ENCODE data around the gene EPHB6.

Gene EPHB6

DNA sequence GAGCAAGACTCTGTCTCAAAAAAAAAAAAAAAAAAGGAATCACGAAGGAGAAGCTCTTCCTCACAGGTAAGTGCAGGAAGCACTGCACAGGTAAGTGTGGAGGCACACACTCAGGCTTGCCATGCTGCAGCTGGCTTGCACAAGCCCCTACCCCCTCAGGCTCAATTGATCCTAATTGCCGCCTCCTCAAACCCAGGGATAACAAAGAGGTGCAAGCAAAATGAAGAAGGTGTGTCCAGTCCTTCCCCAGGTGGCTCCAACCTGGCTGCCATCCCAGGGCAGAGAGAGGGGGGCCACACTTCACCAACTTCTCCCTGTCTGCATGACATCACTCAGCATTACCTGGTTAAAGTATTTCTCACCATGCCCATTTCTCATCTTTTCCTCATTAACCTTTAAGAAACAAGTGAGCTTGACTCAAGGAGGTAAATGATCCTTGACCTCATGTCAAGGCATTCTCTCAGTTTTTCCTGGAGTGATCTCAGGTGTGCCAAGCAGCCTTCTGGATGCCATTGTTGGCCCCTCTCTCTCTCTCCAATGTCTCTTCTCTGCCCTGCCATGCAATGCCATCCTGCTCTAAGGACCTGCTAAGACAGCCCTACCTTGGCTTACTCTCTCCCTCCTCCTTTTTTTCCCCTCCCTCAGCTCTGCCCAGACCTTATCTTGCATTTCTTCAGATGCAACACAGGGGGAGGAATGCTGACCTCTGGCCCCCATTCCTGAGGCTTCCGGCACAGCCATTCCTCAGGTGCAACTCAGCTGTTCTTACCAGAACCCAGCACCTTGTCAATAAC lies 43.7 kb downstream of the EPHB6 start:
- DNase-seq (ENCODE audit: low read depth): no peak

DNA sequence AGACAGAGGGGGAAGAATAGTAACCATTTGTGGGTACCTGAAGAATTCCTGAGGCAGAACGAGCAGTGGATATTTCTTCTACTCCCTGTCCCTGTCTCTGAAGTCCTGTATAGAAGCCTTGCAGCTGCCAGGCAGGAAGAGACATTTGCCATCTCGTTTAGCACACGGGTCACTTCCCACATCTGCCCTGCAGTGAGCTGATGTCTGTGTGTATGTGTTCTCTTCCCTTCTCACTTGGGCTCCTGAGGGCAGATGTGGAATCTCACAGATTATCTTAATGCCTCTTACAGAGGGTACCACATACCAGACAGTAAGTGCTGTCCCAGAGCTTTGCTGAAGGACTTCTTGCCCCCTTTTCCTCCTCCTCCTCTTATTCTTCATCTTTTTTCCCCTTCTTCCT lies 44.8 kb downstream of the EPHB6 start:
- no peak for DNase-seq (ENCODE audit: low read depth)

GRCh38 chr7:142901426-142902259 lies 46.8 kb downstream of the EPHB6 start:
- DNase-seq (ENCODE audit: low read depth): no peak

DNA sequence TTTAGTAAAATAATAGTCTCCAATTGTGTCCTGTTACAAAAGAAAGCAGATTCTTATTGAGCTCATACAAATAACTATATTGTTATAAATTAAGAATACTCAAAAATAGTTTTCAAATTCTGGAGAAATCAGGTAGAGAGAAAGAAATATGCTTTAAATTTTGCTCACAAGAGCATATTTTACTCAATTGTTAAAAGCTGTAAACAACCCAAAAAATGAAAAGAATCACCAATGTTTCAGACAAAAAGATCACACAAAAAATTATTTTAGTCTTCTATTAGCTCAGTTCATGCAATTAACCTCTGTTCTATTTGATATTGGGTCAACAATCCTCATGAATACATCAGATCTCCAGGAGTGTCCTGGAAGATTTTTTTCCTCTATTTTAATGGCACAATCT lies 49.3 kb downstream of the EPHB6 start:
- no peak for DNase-seq (ENCODE audit: low read depth)

DNA sequence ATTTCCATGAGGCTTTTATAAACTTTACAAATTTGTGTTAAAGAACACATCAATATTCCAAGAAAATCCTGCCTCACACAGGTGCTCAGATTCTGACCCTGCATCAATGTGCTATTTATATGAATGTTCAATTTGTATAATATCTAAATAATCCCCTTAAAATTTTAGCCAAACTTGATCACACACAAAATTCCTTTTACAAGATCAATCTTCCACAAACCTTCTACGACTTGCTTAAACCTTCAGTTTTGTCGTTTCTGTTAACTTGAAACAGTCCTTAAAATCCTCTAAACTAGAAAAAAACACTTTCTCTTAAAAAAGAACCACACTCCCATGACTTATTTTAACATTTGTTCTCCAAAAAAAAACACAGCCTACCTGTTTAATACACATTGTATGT lies 50.9 kb downstream of the EPHB6 start:
- DNase-seq (ENCODE audit: low read depth): no peak

DNA sequence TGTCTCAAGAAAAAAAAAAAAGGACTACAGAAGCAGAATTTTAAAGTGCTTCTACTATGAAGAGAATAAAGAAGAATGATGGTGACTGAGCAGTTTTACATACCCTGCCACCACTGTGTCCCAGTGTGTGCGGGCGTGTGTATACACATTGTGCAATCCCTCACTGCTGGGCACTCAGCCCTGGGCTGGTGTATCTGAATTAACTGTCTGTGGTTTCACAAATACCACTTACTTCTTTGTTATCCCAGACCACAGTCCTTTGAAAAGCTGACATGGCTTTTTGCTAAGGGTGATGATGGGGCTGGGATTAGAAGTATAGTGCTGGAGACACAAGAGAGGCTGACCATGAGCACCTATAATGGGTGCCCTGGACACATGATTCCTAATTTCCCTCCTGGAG lies 51.8 kb downstream of the EPHB6 start:
- no peak for DNase-seq (ENCODE audit: low read depth)

- no peak for DNase-seq (ENCODE audit: low read depth)
Measured at GRCh38 chr7:142908290-142908689, 53.4 kb downstream of the EPHB6 start.

DNA sequence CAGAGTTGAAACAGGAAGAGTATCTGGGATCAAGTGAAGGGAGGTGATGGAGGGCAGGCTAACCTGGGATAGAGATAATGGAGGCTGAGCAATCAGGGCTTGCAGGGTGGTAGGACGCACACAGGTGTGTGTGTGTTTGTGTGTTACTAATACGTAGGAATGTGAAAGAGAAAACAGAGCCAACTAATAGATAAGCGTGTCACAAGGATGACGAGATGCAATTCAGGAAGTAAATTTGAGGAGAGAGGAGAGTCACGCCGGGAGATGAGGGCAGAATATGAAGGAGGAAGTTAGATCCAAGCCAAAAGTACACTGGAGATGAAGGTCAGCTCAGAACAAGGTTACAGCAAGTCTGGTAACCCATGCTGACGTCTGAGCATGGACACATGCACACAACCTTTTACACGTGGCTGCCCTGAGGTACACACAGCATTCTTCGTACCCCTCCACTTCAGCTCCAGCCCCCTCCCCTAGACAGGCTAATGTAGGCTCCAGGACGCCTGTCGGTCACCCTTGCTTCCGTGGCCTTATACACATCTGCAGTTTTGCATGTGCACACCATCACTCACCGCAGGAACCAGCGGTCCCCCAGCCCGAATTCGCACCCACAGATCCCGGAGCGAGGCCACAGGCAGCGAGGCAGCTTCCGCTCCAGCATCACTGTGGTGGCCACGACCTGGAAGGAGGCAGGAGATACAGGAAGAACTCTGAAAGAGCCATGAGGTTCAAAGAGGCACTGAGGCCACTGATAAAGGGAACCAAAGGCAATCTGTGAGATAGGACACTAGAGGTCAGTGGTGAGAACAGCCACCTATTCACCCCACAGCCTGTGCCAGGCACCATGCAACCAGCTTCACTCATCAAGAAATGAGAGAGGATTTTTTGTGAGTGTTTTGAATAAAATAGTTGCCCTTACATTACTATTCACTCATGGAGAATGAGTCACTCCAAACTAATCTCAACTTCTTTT lies 54.3 kb downstream of the EPHB6 start:
- DNase-seq (ENCODE audit: low read depth): no peak

DNA sequence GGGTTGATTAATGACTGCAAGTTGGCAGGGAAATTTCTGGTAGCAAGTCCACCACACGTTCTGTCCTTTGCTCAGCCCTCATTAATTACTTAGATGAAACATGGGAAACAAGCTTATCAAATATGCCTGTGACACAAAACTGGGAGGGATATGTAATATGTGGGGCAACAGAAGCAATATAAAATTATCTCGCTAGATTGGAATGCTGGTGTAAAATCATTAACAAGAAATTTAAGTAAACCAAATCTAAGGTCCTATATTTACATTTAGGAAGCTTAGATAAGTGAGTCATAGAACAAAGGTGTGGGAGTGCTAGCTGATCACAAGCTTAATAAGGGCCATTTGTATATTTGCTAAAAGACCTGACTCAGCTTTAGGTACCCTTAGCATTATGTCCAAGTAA lies 55.2 kb downstream of the EPHB6 start:
- no peak for DNase-seq (ENCODE audit: low read depth)

DNA sequence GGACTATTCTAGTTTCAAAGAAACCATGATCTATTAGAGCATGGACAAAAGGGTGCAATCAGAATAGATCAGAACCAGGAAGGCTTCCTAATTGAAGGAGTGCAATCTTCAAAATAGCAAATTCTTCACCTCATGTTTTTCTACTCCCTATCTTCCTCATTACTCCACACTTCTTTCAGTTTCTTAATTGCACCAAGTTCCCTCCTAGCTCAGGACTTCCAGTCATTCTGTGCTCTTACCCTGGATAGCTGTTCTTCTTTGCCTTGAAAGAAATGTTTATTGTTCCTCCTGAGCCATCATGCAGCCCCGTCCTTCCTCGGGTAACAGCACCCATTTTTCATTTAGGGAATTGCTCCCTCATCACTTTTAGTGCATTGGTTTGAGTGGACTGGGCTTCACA lies 55.6 kb downstream of the EPHB6 start:
- no peak for DNase-seq (ENCODE audit: low read depth)

- no peak for DNase-seq (ENCODE audit: low read depth)
Measured at GRCh38 chr7:142913051-142913450, 58.2 kb downstream of the EPHB6 start.

DNA sequence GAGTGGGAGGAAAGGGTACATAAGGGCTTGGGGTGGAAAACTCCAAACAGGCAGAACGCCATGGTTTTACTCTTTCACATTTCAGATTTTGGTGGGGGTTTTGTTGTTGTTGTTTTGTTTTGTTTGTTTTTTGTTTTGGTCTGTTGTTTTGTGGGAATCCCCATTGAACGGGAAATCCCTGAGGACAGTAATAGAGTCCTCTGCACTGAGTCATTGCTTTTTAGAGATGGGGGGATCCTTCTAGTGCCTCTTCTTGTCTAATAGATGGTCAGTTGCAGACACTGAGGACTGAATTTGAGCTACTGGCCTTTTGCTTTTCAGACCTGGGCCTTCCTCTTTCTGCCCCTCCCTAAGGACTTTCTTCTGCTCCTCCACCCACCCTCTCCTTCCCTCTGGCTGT lies 58.7 kb downstream of the EPHB6 start:
- DNase-seq (ENCODE audit: low read depth): no peak

- DNase-seq (ENCODE audit: low read depth): no peak
Measured at GRCh38 chr7:142914121-142914520, 59.2 kb downstream of the EPHB6 start.

DNA sequence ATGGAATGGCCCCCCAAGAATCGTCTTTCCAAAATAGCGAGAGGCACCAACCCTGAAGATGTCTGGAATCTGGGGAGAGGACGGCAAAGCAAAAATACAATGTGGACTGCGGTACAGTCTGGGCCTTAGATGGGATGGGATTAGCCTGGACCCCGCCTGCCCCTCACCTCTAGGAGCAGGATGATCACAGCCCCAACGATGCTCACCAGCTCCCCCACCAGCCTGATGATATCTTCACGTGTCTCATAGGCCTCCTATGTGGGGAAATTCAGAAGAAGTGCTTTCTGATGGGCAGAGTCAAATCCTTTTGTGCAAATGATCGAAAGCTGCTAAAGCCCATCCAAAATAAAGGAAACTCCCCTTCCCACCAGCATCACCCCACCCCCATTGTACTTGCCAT lies 60.4 kb downstream of the EPHB6 start:
- no peak for DNase-seq (ENCODE audit: low read depth)

DNA sequence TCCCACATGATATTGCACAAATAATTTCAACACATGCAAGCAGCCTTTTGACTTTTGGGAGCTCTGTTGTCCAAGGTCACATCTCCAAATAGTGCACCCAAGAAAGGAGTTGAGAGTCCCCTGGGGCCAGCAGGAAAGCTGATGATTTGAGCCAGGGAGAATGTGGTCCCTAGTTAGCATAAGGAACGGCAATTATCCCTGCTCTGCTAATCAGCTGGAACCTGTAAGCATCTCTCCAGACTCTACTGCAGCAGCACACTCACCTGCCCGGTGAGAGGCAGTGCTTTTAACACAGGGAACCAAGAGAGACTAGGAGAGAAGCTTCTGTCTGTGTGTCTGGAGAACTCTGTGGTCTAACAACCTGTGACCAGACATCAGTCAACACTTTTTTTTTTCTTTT lies 61.6 kb downstream of the EPHB6 start:
- DNase-seq (ENCODE audit: low read depth): no peak

DNA sequence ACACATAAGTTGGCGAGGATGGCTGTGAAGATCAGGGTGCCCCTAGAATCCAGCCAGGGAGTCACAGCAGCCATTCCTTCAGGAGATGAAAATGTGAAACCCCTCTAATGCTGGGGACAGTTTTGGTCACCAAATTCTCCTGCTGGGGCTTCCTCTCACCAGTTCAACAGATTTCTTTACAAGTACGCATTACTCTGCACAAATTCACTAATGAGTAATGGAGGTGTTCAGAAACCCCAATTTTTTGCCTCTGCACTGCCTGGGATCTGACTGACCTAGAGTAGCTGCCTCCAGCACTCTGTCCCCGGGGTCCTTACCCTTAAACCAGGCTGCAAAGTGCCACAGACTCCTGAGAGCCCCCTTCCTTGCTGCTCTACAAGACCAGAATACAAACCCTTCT lies 62.6 kb downstream of the EPHB6 start:
- DNase-seq (ENCODE audit: low read depth): no peak

- DNase-seq (ENCODE audit: low read depth): no peak
Measured at GRCh38 chr7:142918901-142919300, 64.0 kb downstream of the EPHB6 start.

- DNase-seq (ENCODE audit: low read depth): no peak
Measured at GRCh38 chr7:142919656-142920055, 64.8 kb downstream of the EPHB6 start.

Measured in CMK (cell line).